Fibroblast of lung (primary cell): ENCODE results near the gene SIK3. TPM values are rescaled to one million over a fixed set of nuclear protein-coding genes. Genes with fewer than 3 reads are reported as not detected.

ENCODE experiments used
- DNase-seq, 2 donors: peaks; one replicate each; pipeline versions ENCODE4 v3.0.0 to v3.0.0-alpha.2; 2010; ENCODE audit warnings: low read depth in 2 of 2
- H2AFZ ChIP-seq: 2 replicates; pipeline ENCODE4 v1.5.1; 2012; ENCODE audit warnings: low read length, control low read depth, inconsistent platforms
- H3K27ac ChIP-seq: 2 replicates; pipeline ENCODE4 v1.5.1; 2011; ENCODE audit warnings: low read length, control low read depth; ENCODE audit not compliant: insufficient read depth
- H3K27me3 ChIP-seq: 2 replicates; pipeline ENCODE4 v1.5.1; 2011; ENCODE audit warnings: mild to moderate bottlenecking, low read length; ENCODE audit not compliant: control insufficient read depth, insufficient read depth
- H3K36me3 ChIP-seq: 2 replicates; pipeline ENCODE4 v1.5.1; 2011; ENCODE audit warnings: low read length; ENCODE audit not compliant: control insufficient read depth, insufficient read depth
- H3K4me1 ChIP-seq: 2 replicates; pipeline ENCODE4 v1.5.1; 2011; ENCODE audit warnings: low read length; ENCODE audit not compliant: control insufficient read depth, insufficient read depth; ENCODE audit errors: extremely low read depth
- H3K4me2 ChIP-seq: 2 replicates; pipeline ENCODE4 v1.5.1; 2011; ENCODE audit warnings: low read length, control low read depth; ENCODE audit not compliant: insufficient read depth; ENCODE audit errors: extremely low read depth
- H3K4me3 ChIP-seq, 4 experiments: fragments of 200-600 bp in 1 of 4; sonication (generic) in 1 of 4; replicated peaks in 1 of 4; 2 replicates each; pipeline ENCODE4 v1.5.1; 2011 to 2016; ENCODE audit warnings: low read length in 4 of 4, low read depth in 3 of 4, mild to moderate bottlenecking in 3 of 4, control low read depth in 2 of 4, inconsistent platforms in 1 of 4, mixed read lengths in 1 of 4; ENCODE audit not compliant: insufficient read depth in 1 of 4; ENCODE audit errors: control extremely low read depth in 1 of 4
- H3K79me2 ChIP-seq: 2 replicates; pipeline ENCODE4 v1.5.1; 2012; ENCODE audit warnings: mild to moderate bottlenecking, low read length, inconsistent platforms; ENCODE audit not compliant: control insufficient read depth, insufficient read depth
- H3K9ac ChIP-seq: 2 replicates; pipeline ENCODE4 v1.5.1; 2011; ENCODE audit warnings: mild to moderate bottlenecking, low read length, control low read depth; ENCODE audit not compliant: insufficient read depth
- H3K9me3 ChIP-seq: 2 replicates; pipeline ENCODE4 v1.5.1; 2012; ENCODE audit warnings: low read depth, low read length; ENCODE audit not compliant: control insufficient read depth, insufficient read depth
- H4K20me1 ChIP-seq: 2 replicates; pipeline ENCODE4 v1.5.1; 2011; ENCODE audit warnings: low read length; ENCODE audit not compliant: control insufficient read depth, insufficient read depth; ENCODE audit errors: extremely low read depth
- CTCF ChIP-seq, 2 donors: IDR thresholded peaks in 1 of 2; conservative IDR thresholded peaks in 1 of 2; 1 replicate in 1 of 2; 2 replicates in 1 of 2; pipeline ENCODE4 v1.5.1; 2011 to 2012; ENCODE audit warnings: low read length in 2 of 2, control low read depth in 1 of 2, inconsistent platforms in 1 of 2, low read depth in 1 of 2, mild to moderate bottlenecking in 1 of 2
- EZH2 ChIP-seq: IDR thresholded peaks from 2 replicates; pipeline ENCODE4 v1.5.1; 2012; ENCODE audit warnings: low read length, control low read depth, mild to moderate bottlenecking; ENCODE audit errors: missing control alignments
- polyA plus RNA-seq, 2 donors: library from polyadenylated mRNA; depleted of rRNA in 1 of 2; stranded (reverse) in 1 of 2; unstranded in 1 of 2; fragments of >200 nt; gene quantifications; 2 replicates each; pipeline ENCODE4 v1.2.1, GENCODE V29; 2011 to 2012; ENCODE audit warnings: missing spikeins in 1 of 2
- total RNA-seq: library from RNA; depleted of rRNA; stranded (reverse); fragments of >200 nt; gene quantifications from 2 replicates; pipeline ENCODE4 v1.2.1, GENCODE V29; 2014

The SIK3 gene
- total and polyA plus RNA-seq, 2 donors (not counting 1 experiment from before 2014, with no cell fraction given), result 7.1 to 22.8 TPM

- Histone ChIP-seq H3K9me3 (no peaks in the 10 kb centered on the region), H3K36me3 (no peaks in the 10 kb centered on the region), H3K27me3 (no peaks in the 10 kb centered on the region), H3K4me1 (peaks cover 15% of the 10 kb centered on the region), H3K4me3 (peak overlapping the region; percentile 14 to 92 (median 84)), H2AFZ (no peak overlapping the region), H4K20me1 (no peaks in the 10 kb centered on the region), H3K79me2 (peaks cover 61% of the 10 kb centered on the region), H3K27ac (peak overlapping the region; percentile 89), H3K4me2 (peak overlapping the region; percentile 95), H3K9ac (no peak overlapping the region)
- TF ChIP-seq CTCF (conservative IDR thresholded peaks at IDR 0.05 in 1 of 2, IDR thresholded peaks at IDR 0.05 in 1 of 2; ENCODE audit: low read depth in 1 of 2, low read length in 2 of 2) (no peak), EZH2 (no peak)
- DNase-seq, result peak; percentile 30 to 66
Measured at GRCh38 chr11:117095284-117096161, 2.7 kb downstream of the SIK3 start.

- Histone ChIP-seq H2AFZ (no peak overlapping the region), H3K9ac (no peak overlapping the region), H3K9me3 (no peaks in the 10 kb centered on the region), H4K20me1 (no peaks in the 10 kb centered on the region), H3K4me3 (peak overlapping the region in 1 of 4 experiments; percentile 14), H3K36me3 (no peaks in the 10 kb centered on the region), H3K4me1 (peaks cover 15% of the 10 kb centered on the region), H3K27me3 (no peaks in the 10 kb centered on the region), H3K79me2 (peaks cover 65% of the 10 kb centered on the region), H3K4me2 (no peak overlapping the region), H3K27ac (no peak overlapping the region)
- no peak for TF ChIP-seq CTCF (conservative IDR thresholded peaks at IDR 0.05 in 1 of 2, IDR thresholded peaks at IDR 0.05 in 1 of 2; ENCODE audit: low read depth in 1 of 2, low read length in 2 of 2)
- no peak for TF ChIP-seq EZH2
- peak; percentile 34 to 81 for DNase-seq
Measured at GRCh38 chr11:117094776-117095175, 3.5 kb downstream of the SIK3 start.

- no peaks in the 10 kb centered on the region for H3K27me3 ChIP-seq
- H3K9ac ChIP-seq, result no peak overlapping the region
- H3K9me3 ChIP-seq, result no peaks in the 10 kb centered on the region
- peaks cover 1% of the 10 kb centered on the region for H4K20me1 ChIP-seq
- no peak overlapping the region for H3K4me2 ChIP-seq
- H3K79me2 ChIP-seq, result peaks cover 73% of the 10 kb centered on the region
- H3K4me3 ChIP-seq, result no peak overlapping the region
- no peak for TF ChIP-seq EZH2
- no peak for TF ChIP-seq CTCF (conservative IDR thresholded peaks at IDR 0.05 in 1 of 2, IDR thresholded peaks at IDR 0.05 in 1 of 2; ENCODE audit: low read depth in 1 of 2, low read length in 2 of 2)
- no peak for DNase-seq
- H3K4me1 ChIP-seq, result peaks cover 11% of the 10 kb centered on the region
- H3K36me3 ChIP-seq, result no peaks in the 10 kb centered on the region
- H3K27ac ChIP-seq, result no peak overlapping the region
- no peak overlapping the region for H2AFZ ChIP-seq
Measured at GRCh38 chr11:117092951-117093590, 5.2 kb downstream of the SIK3 start.
